Endothelial cell (in vitro differentiated cells): ENCODE data around the gene CLEC4C. TPM values are rescaled to one million over a fixed set of nuclear protein-coding genes. Genes with fewer than 3 reads are reported as not detected.

ENCODE experiments used
- DNase-seq: peaks from one replicate; pipeline ENCODE4 v3.0.0; 2021; ENCODE audit warnings: low spot score
- H3K27ac Mint-ChIP-seq: one replicate; pipeline ENCODE4 v1.8.0; 2021; ENCODE audit warnings: mixed read lengths, inconsistent platforms; ENCODE audit not compliant: unreplicated experiment
- H3K27me3 Mint-ChIP-seq: one replicate; pipeline ENCODE4 v1.8.0; 2021; ENCODE audit warnings: mild to moderate bottlenecking, moderate library complexity, mixed read lengths, inconsistent platforms; ENCODE audit not compliant: unreplicated experiment
- H3K36me3 Mint-ChIP-seq: one replicate; pipeline ENCODE4 v1.8.0; 2021; ENCODE audit warnings: mild to moderate bottlenecking, low read depth, mixed read lengths, inconsistent platforms; ENCODE audit not compliant: unreplicated experiment
- H3K4me1 Mint-ChIP-seq: one replicate; pipeline ENCODE4 v1.8.0; 2021; ENCODE audit warnings: mild to moderate bottlenecking, mixed read lengths, inconsistent platforms; ENCODE audit not compliant: unreplicated experiment
- H3K4me3 Mint-ChIP-seq: one replicate; pipeline ENCODE4 v1.8.0; 2021; ENCODE audit warnings: mild to moderate bottlenecking, mixed read lengths, inconsistent platforms; ENCODE audit not compliant: unreplicated experiment
- H3K9me3 Mint-ChIP-seq: one replicate; pipeline ENCODE4 v1.8.0; 2021; ENCODE audit warnings: mixed read lengths, inconsistent platforms; ENCODE audit not compliant: unreplicated experiment
- total RNA-seq: library from RNA; stranded (reverse); fragmentation: NEBNext Ultra II Directional; extraction: Animal tissue kit (Norgen Biotek cat#: 25700); gene quantifications from one replicate; pipeline ENCODE4 v1.2.1, GENCODE V29; 2021; ENCODE audit not compliant: unreplicated experiment
- TF ChIP-seq, protein P1 (sequence below): fragments of 200-600 bp; sonication (generic); IDR thresholded peaks from one replicate; pipeline ENCODE4 v1.5.0; 2021; ENCODE audit warnings: antibody characterized with exemption; ENCODE audit not compliant: unreplicated experiment

Gene CLEC4C
- total RNA-seq, 1 donor from 2014 or later = not detected

DNA sequence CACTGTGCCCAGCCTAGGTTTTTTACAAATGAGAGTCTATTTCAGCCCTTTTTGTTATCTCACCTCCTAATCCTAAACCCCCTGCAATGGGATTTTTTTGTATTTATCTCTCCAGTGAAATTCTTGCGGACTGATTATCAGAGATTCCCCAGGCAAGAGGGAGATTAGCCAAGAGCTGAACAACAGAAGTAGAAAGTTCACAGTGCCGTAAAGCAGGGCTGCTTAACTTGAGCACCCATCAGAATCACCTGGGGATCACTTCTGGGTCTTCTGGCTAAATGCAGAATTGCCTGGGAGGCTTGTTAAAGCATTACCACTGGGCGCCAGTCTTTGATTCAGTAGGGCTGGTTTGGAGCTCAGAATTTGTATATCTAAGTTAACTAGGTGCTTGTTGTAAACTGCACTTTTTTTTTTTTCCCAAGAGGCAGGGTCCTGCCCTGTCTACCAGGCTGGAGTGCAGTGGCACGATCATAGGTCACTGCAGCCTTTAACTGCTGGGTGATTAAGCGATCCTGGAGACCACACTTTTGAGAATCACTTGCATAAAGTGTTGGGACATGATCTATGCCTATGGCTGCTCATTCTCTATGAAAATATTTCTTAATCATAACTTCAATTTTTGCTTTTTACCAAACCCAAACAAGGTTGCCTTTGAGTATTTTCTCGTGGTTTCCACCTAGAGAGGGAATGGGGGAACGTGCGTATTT is 37.1 kb downstream of the CLEC4C start:
- no peak overlapping the region for H3K27ac Mint-ChIP-seq
- DNase-seq = no peak
- H3K4me3 Mint-ChIP-seq = no peak overlapping the region
- H3K27me3 Mint-ChIP-seq = peaks cover 1% of the 10 kb centered on the region
- TF ChIP-seq, protein P1, sequence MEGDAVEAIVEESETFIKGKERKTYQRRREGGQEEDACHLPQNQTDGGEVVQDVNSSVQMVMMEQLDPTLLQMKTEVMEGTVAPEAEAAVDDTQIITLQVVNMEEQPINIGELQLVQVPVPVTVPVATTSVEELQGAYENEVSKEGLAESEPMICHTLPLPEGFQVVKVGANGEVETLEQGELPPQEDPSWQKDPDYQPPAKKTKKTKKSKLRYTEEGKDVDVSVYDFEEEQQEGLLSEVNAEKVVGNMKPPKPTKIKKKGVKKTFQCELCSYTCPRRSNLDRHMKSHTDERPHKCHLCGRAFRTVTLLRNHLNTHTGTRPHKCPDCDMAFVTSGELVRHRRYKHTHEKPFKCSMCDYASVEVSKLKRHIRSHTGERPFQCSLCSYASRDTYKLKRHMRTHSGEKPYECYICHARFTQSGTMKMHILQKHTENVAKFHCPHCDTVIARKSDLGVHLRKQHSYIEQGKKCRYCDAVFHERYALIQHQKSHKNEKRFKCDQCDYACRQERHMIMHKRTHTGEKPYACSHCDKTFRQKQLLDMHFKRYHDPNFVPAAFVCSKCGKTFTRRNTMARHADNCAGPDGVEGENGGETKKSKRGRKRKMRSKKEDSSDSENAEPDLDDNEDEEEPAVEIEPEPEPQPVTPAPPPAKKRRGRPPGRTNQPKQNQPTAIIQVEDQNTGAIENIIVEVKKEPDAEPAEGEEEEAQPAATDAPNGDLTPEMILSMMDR = no peak
- no peaks in the 10 kb centered on the region for H3K9me3 Mint-ChIP-seq
- no peaks in the 10 kb centered on the region for H3K36me3 Mint-ChIP-seq
- H3K4me1 Mint-ChIP-seq = peaks cover 3% of the 10 kb centered on the region

DNA sequence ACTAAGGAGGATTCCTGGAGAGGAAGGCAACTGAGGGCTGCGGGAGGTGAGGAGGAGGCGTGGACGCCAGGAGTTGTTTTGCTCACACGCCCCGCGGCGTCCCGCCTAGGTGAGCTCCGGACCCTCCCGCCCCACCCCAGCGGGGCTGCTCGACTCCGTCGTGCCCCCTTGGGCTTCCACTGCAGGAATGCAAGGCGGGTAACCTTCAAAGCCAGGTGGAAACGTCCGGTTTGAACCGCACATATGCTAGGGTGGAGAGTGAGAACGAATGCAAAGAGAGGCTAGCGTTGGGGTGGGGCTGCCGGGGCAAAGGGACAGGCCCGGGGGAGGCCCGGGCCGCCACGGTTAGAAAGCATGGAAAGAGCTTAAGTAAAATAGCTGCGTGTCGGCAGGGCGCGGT is 41.3 kb downstream of the CLEC4C start:
- H3K4me3 Mint-ChIP-seq = no peak overlapping the region
- DNase-seq = no peak
- H3K9me3 Mint-ChIP-seq = no peaks in the 10 kb centered on the region
- peaks cover 1% of the 10 kb centered on the region for H3K27me3 Mint-ChIP-seq
- TF ChIP-seq, protein P1 = no peak
- no peak overlapping the region for H3K27ac Mint-ChIP-seq
- H3K4me1 Mint-ChIP-seq = peaks cover 3% of the 10 kb centered on the region
- H3K36me3 Mint-ChIP-seq = no peaks in the 10 kb centered on the region

DNA sequence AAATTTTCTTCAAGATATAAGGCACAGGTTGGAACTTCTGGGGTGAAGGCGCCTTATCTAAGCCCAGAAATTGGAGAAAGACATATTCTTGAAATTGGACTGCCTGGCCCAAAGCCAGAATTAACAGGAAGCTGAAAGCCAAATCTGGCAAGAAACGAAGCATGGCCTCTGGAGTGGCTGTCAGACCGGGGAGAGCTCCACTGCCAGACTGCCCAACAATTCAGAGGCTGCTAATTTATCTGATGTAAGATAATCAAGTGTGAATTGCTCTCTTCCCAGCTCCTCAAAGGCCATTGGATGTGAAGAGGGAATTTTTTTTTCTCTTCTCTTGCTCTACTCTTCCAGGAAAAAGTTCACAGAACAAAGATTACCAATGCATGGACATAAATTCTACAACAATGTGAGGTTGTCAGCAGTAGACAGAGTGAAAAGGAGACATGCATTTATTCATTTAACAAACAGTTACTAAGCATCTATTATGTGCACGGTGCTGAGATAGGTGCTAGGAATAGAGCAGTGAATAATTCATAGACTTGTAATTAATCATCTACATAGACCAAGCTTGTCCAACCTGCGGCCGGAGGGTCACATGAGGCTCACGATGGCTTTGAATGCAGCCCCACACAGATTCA is 51.5 kb downstream of the CLEC4C start, which contains the start of gene GDF3:
Gene GDF3 (minus strand): TSS at position 210 of the 632 bp plus-strand sequence. CDS start 47 bp downstream, at position 163.
- peak; percentile 37 for DNase-seq
- Mint-ChIP-seq H3K4me1 (peaks cover 34% of the 10 kb centered on the region), H3K9me3 (no peaks in the 10 kb centered on the region), H3K27ac (peak within 1 kb of the TSS; percentile 92), H3K4me3 (peak within 1 kb of the TSS; percentile 57), H3K36me3 (peaks cover 7% of the 10 kb centered on the region), H3K27me3 (peaks cover 10% of the 10 kb centered on the region)
- TF ChIP-seq, protein P1 = no peak

DNA sequence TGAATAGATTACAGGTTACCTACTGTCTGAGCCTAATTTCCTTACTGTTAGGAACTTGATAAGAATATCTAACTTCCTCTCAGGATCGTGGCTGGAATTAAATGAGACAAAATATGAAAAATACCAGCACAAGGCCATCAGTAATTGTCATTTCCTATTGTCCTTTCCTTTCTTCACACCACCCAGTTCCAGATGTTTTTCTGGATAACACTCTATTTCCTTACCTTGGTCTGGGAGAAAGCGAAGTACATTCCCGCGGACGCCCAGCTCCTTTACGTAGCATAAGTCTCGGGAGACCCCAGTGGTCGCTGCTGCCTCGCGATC is 52.0 kb downstream of the CLEC4C start:
- TF ChIP-seq, protein P1 = no peak
- peak overlapping the region; percentile 57 for H3K4me3 Mint-ChIP-seq
- H3K9me3 Mint-ChIP-seq = no peaks in the 10 kb centered on the region
- H3K27ac Mint-ChIP-seq = peak overlapping the region; percentile 92
- H3K4me1 Mint-ChIP-seq = peaks cover 34% of the 10 kb centered on the region
- peaks cover 7% of the 10 kb centered on the region for H3K36me3 Mint-ChIP-seq
- no peak for DNase-seq
- peaks cover 10% of the 10 kb centered on the region for H3K27me3 Mint-ChIP-seq
